HG02884 (cell line): Measurements from ENCODE around the gene MLC1.

Experiments
- ATAC-seq: cut with Tn5 transposase; IDR thresholded peaks from one replicate; pipeline ENCODE4 v1.9.1; 2021; ENCODE audit warnings: mild to moderate bottlenecking, moderate library complexity; ENCODE audit not compliant: unreplicated experiment

The MLC1 gene

GRCh38 chr22:50085211-50085972, at the start of gene MLC1:
Gene MLC1, minus strand, starts transcription at chr22:50085426. Its CDS starts 524 bp downstream, at chr22:50084902.
- no peak for ATAC-seq

- no peak for ATAC-seq
Observed at GRCh38 chr22:50134481-50134880, 49.3 kb upstream of the MLC1 start.

- ATAC-seq, result no peak
Observed at GRCh38 chr22:50131894-50132293, 46.7 kb upstream of the MLC1 start.

GRCh38 chr22:50129121-50129736, 44.0 kb upstream of the MLC1 start:
- ATAC-seq, result no peak

- ATAC-seq, result no peak
Observed at GRCh38 chr22:50125029-50125428, 39.8 kb upstream of the MLC1 start.

GRCh38 chr22:50123119-50123518, 37.9 kb upstream of the MLC1 start:
- ATAC-seq, result no peak

- ATAC-seq, result no peak
Observed at GRCh38 chr22:50121202-50121740, 36.0 kb upstream of the MLC1 start.

- ATAC-seq, result no peak
Observed at GRCh38 chr22:50119768-50120251, 34.6 kb upstream of the MLC1 start.

GRCh38 chr22:50119169-50119767, 34.0 kb upstream of the MLC1 start:
- ATAC-seq, result no peak

GRCh38 chr22:50118557-50119168, 33.4 kb upstream of the MLC1 start:
- ATAC-seq, result no peak

- ATAC-seq, result no peak
Observed at GRCh38 chr22:50118129-50118528, 32.9 kb upstream of the MLC1 start.

- ATAC-seq, result no peak
Observed at GRCh38 chr22:50117168-50117762, 32.0 kb upstream of the MLC1 start.

- no peak for ATAC-seq
Observed at GRCh38 chr22:50115693-50116092, 30.5 kb upstream of the MLC1 start.

GRCh38 chr22:50114221-50115021, 29.2 kb upstream of the MLC1 start:
- ATAC-seq, result no peak

GRCh38 chr22:50112151-50113118, 27.2 kb upstream of the MLC1 start:
- ATAC-seq, result no peak

GRCh38 chr22:50111056-50111455, 25.8 kb upstream of the MLC1 start:
- ATAC-seq, result no peak

GRCh38 chr22:50107529-50107928, 22.3 kb upstream of the MLC1 start:
- no peak for ATAC-seq

GRCh38 chr22:50105208-50106100, 20.2 kb upstream of the MLC1 start:
- no peak for ATAC-seq
